Measurements from ENCODE around the gene CDC45.

Gene CDC45

DNA sequence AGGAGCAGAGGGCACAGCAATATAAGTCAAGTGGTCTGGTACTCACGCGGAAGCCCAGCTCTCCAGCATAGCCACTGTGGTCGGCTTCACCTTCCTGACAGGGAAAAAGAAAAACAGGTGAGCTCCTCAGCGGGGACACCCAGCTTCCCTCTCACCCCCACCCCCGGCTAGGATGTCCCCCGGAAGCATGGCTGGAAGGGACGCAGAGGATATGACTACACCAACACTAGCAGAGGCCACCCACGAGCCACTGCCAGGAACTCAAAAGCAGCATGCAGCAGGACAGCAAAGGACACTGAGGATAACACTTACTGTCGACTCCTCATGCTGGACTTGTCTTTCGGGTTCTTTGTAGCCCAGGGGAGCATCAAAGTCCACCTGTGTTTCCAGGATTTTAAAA is 23.2 kb upstream of the CDC45 start:
- H3K36me3 ChIP-seq (ENCODE audit: control insufficient read depth, insufficient read depth, low read length), result peaks cover 62% of the 10 kb centered on the region
- H3K27ac ChIP-seq (ENCODE audit: insufficient read depth, low read length, poor library complexity, severe bottlenecking), result no peak overlapping the region
- no peaks in the 10 kb centered on the region for H3K27me3 ChIP-seq (replicated peaks; ENCODE audit: control insufficient read depth, insufficient read depth, low read length, poor library complexity, severe bottlenecking)
- H3K4me3 ChIP-seq (ENCODE audit: insufficient read depth, low read depth, low read length, poor library complexity, severe bottlenecking), result no peak overlapping the region
- H3K9me3 ChIP-seq (ENCODE audit: control insufficient read depth, low read length), result no peaks in the 10 kb centered on the region
- no peaks in the 10 kb centered on the region for H3K4me1 ChIP-seq (ENCODE audit: control insufficient read depth, insufficient read depth, low read length, poor library complexity, severe bottlenecking)
- DNase-seq, result no peak

DNA sequence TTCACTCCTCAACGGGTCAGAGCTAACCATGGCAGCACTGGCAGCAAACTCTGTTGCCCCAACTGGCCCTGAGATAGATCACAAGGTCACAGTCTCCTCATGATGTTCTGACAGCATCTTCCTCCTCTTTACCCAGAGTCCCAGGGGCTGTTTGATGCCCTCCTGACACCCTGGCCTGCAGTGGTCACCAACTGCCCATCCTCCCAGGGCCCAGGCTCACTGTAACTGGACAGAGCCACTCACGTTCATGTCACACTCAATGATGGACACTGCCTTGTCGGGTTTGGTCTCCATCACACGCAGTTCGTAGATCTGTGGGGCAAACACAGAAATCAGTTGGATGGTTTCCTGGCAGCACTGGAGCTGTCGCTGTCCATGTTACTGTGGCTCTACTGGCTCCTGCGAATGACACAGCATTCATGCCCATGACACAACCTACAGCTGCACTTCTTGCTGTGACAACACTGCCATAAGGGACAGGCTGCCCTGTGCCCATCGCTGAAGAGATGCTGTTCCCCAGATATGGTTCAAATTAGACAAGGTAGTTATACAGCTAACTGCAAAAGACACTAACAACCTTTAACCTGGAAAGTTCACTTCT is 21.8 kb upstream of the CDC45 start:
- Histone ChIP-seq H3K27ac (ENCODE audit: insufficient read depth, low read length, poor library complexity, severe bottlenecking) (no peak overlapping the region), H3K9me3 (ENCODE audit: control insufficient read depth, low read length) (no peaks in the 10 kb centered on the region), H3K4me1 (ENCODE audit: control insufficient read depth, insufficient read depth, low read length, poor library complexity, severe bottlenecking) (no peaks in the 10 kb centered on the region), H3K36me3 (ENCODE audit: control insufficient read depth, insufficient read depth, low read length) (peaks cover 50% of the 10 kb centered on the region), H3K27me3 (replicated peaks; ENCODE audit: control insufficient read depth, insufficient read depth, low read length, poor library complexity, severe bottlenecking) (no peaks in the 10 kb centered on the region), H3K4me3 (ENCODE audit: insufficient read depth, low read depth, low read length, poor library complexity, severe bottlenecking) (no peak overlapping the region)
- no peak for DNase-seq

DNA sequence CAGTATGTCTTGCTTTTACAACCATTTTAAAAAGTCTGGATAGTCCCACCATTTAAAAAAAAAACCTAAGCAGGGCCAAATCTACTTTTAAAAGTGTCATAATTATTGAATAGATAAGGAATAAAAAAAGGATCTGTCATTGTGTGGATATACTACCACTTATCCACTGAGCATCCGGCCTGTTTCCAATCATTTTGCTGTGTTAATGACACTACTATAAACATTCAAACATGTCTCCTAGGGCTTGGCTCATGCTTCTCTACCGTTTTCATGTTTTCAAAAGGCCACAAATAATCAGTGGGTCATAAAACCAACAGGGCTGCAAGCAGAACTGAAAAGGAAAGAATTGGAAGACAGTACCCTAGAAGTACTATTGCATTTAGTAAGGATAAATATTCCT is 19.7 kb upstream of the CDC45 start:
- H3K27ac ChIP-seq (ENCODE audit: insufficient read depth, low read length, poor library complexity, severe bottlenecking), result no peak overlapping the region
- no peaks in the 10 kb centered on the region for H3K4me1 ChIP-seq (ENCODE audit: control insufficient read depth, insufficient read depth, low read length, poor library complexity, severe bottlenecking)
- peaks cover 37% of the 10 kb centered on the region for H3K36me3 ChIP-seq (ENCODE audit: control insufficient read depth, insufficient read depth, low read length)
- DNase-seq, result no peak
- H3K4me3 ChIP-seq (ENCODE audit: insufficient read depth, low read depth, low read length, poor library complexity, severe bottlenecking), result no peak overlapping the region
- no peaks in the 10 kb centered on the region for H3K27me3 ChIP-seq (replicated peaks; ENCODE audit: control insufficient read depth, insufficient read depth, low read length, poor library complexity, severe bottlenecking)
- no peaks in the 10 kb centered on the region for H3K9me3 ChIP-seq (ENCODE audit: control insufficient read depth, low read length)

DNA sequence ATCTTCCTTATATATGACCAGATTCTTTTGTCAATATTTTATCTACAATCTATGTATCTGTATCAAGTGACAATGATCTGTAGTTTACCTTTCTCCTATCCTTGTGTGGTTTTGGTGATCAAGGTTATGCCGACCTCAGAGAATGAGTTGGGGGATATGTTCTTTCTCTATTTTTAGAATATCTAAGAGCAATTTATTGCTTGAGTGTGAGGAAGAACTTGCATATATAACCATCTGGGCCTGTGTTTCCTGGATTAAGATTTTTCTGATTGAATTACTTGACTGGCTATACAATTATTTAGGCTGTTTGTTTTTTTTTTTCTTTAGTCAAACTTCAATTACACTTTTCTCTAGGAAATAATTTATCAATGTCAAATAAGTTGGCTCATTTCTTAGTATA is 18.2 kb upstream of the CDC45 start:
- H3K4me3 ChIP-seq (ENCODE audit: insufficient read depth, low read depth, low read length, poor library complexity, severe bottlenecking), result no peak overlapping the region
- no peak for DNase-seq
- peaks cover 36% of the 10 kb centered on the region for H3K36me3 ChIP-seq (ENCODE audit: control insufficient read depth, insufficient read depth, low read length)
- no peak overlapping the region for H3K27ac ChIP-seq (ENCODE audit: insufficient read depth, low read length, poor library complexity, severe bottlenecking)
- H3K9me3 ChIP-seq (ENCODE audit: control insufficient read depth, low read length), result no peaks in the 10 kb centered on the region
- H3K27me3 ChIP-seq (replicated peaks; ENCODE audit: control insufficient read depth, insufficient read depth, low read length, poor library complexity, severe bottlenecking), result no peaks in the 10 kb centered on the region
- H3K4me1 ChIP-seq (ENCODE audit: control insufficient read depth, insufficient read depth, low read length, poor library complexity, severe bottlenecking), result no peaks in the 10 kb centered on the region

DNA sequence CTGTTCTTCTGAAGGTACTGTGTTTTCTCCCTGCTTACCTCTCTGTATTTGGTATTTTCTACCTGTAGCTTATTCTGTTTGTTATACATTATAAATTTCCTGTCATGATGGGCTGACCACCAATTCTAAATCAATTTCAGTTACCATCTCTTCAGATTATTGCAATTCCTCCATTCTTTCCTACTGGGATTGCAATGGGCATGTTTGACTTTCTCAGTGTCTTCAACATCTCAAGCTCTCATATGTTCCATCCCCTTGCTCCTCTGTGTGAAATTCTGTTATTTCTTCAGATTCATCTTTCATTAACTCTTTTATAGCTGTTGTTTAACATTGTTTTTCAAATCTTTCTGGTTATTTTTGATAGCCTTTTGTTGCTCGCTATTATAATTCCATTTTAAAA is 16.7 kb upstream of the CDC45 start:
- H3K27me3 ChIP-seq (replicated peaks; ENCODE audit: control insufficient read depth, insufficient read depth, low read length, poor library complexity, severe bottlenecking), result no peaks in the 10 kb centered on the region
- no peak for DNase-seq
- H3K4me1 ChIP-seq (ENCODE audit: control insufficient read depth, insufficient read depth, low read length, poor library complexity, severe bottlenecking), result no peaks in the 10 kb centered on the region
- H3K27ac ChIP-seq (ENCODE audit: insufficient read depth, low read length, poor library complexity, severe bottlenecking), result no peak overlapping the region
- no peaks in the 10 kb centered on the region for H3K9me3 ChIP-seq (ENCODE audit: control insufficient read depth, low read length)
- H3K4me3 ChIP-seq (ENCODE audit: insufficient read depth, low read depth, low read length, poor library complexity, severe bottlenecking), result no peak overlapping the region
- H3K36me3 ChIP-seq (ENCODE audit: control insufficient read depth, insufficient read depth, low read length), result peaks cover 38% of the 10 kb centered on the region

DNA sequence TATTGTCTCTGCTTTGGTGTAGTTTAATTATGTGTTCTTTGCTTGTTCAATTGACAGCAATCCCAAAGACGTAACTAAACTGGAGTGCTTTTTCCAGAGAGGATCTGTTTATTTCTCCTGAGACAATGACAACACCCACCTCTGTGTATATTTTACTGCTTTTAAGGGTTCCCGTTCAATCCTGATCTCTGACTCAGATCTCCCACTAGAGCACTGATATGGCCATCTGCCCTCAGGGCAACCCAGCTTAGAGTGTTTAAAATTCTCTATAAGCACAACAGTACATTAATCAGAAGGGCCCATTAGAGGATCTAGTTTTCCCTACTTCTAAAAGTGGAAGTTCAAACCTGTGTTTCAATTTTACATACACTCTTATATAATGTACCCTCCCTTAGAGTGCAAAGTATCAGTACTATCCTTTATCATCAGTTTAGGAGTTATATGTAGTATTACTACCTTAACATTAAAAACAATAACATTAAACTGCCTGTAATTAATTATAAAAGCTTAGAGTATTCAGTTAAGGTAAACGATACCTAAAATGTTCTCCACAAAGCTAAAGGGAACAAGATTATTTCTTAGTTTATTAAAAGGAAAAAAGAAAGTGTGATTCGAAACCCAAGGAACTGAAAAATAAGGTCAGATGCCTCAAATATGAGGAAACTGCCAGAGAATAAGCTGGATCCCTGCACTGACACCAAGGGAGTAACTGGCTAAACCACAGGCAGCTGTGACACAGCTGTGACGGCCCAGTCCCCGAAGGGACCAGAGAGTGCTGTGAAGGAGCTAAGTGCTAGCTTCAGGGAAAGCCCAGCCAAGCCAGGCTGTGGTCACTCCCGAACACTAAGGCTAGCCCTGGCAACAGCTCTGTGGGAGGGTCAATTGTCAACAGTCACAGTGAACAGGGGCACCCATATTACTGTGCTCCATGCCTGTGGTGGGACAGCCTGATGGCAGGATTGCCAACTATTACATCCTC is 15.9 kb upstream of the CDC45 start:
- no peaks in the 10 kb centered on the region for H3K4me1 ChIP-seq (ENCODE audit: control insufficient read depth, insufficient read depth, low read length, poor library complexity, severe bottlenecking)
- H3K27me3 ChIP-seq (replicated peaks; ENCODE audit: control insufficient read depth, insufficient read depth, low read length, poor library complexity, severe bottlenecking), result no peaks in the 10 kb centered on the region
- H3K36me3 ChIP-seq (ENCODE audit: control insufficient read depth, insufficient read depth, low read length), result peaks cover 42% of the 10 kb centered on the region
- DNase-seq, result no peak
- no peaks in the 10 kb centered on the region for H3K9me3 ChIP-seq (ENCODE audit: control insufficient read depth, low read length)
- H3K4me3 ChIP-seq (ENCODE audit: insufficient read depth, low read depth, low read length, poor library complexity, severe bottlenecking), result no peak overlapping the region
- no peak overlapping the region for H3K27ac ChIP-seq (ENCODE audit: insufficient read depth, low read length, poor library complexity, severe bottlenecking)

DNA sequence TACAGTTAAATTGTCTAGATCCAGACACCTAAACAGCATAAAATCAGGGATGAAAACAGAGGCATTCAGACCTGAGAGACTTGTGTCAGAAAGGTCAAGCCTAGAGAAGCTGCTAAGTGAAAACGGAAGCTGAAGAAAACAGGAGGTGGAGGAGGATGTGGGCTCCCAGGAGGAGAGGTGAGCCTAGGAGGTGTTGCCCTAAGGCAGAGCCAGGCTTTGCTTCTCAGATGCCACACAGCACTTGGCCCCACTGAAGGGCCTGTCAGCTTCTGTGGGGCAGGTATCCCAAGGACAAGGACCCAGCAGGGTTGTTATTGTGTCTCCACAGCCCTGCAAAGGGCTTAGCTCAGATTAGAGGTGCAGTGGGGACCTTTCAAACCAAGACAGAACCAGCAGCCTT is 15.2 kb upstream of the CDC45 start:
- Histone ChIP-seq H3K27me3 (replicated peaks; ENCODE audit: control insufficient read depth, insufficient read depth, low read length, poor library complexity, severe bottlenecking) (no peaks in the 10 kb centered on the region), H3K36me3 (ENCODE audit: control insufficient read depth, insufficient read depth, low read length) (peaks cover 50% of the 10 kb centered on the region), H3K4me3 (ENCODE audit: insufficient read depth, low read depth, low read length, poor library complexity, severe bottlenecking) (no peak overlapping the region)

DNA sequence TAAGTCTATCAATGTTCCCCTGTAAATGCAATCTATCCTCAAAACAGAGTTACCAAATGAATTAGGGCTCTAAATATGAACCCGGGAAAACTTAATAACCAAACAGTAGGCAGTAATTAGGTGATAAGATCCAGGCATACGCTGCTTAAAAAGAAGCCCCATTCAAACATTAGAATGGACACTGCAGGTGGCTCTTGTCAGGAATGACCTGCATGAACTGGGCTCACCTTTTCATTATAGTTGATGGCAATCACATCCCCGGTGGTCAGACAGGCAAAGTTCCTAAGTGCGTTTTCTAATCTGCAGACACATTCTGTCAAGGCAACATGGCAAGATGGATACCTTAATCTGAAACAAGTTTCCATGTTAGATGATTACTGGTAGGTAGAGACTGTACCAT is 14.7 kb upstream of the CDC45 start:
- Histone ChIP-seq H3K9me3 (ENCODE audit: control insufficient read depth, low read length) (no peaks in the 10 kb centered on the region), H3K4me1 (ENCODE audit: control insufficient read depth, insufficient read depth, low read length, poor library complexity, severe bottlenecking) (no peaks in the 10 kb centered on the region), H3K36me3 (ENCODE audit: control insufficient read depth, insufficient read depth, low read length) (peaks cover 54% of the 10 kb centered on the region), H3K27me3 (replicated peaks; ENCODE audit: control insufficient read depth, insufficient read depth, low read length, poor library complexity, severe bottlenecking) (no peaks in the 10 kb centered on the region), H3K4me3 (ENCODE audit: insufficient read depth, low read depth, low read length, poor library complexity, severe bottlenecking) (no peak overlapping the region), H3K27ac (ENCODE audit: insufficient read depth, low read length, poor library complexity, severe bottlenecking) (no peak overlapping the region)
- DNase-seq, result no peak

More for the DNA sequence above, 15.2 kb upstream of the CDC45 start:
- H3K4me1 ChIP-seq (ENCODE audit: control insufficient read depth, insufficient read depth, low read length, poor library complexity, severe bottlenecking), result no peaks in the 10 kb centered on the region
- H3K9me3 ChIP-seq (ENCODE audit: control insufficient read depth, low read length), result no peaks in the 10 kb centered on the region
- DNase-seq, result no peak
- H3K27ac ChIP-seq (ENCODE audit: insufficient read depth, low read length, poor library complexity, severe bottlenecking), result no peak overlapping the region

DNA sequence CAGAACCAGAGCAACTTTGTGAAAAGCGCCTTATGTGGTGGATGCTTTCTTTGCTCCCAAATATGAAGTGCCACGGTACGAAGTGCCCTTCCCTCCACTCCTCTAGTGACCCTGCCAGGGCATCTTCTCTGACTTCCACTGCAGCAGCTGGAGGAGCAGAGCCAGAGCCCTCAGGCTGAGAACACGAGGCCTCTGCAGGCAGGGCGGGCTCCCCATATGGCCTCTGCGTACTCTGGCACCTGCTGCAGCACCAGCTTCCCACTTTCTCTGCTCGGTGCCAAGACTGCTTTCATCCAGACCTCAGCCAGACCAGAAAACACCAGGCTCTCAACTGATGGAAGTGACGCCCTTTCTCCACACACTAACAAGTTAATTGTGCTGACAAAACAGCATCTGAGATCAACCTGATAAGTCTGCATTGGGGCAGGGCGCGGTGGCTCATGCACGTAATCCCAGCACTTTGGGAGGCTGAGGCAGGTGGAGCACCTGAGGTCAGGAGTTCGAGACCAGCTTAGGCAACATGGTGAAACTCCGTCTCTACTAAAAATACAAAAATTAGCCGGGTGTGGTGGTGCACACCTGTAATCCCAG is 13.5 kb upstream of the CDC45 start:
- DNase-seq, result no peak
- Histone ChIP-seq H3K9me3 (ENCODE audit: control insufficient read depth, low read length) (no peaks in the 10 kb centered on the region), H3K27ac (ENCODE audit: insufficient read depth, low read length, poor library complexity, severe bottlenecking) (no peak overlapping the region), H3K4me1 (ENCODE audit: control insufficient read depth, insufficient read depth, low read length, poor library complexity, severe bottlenecking) (no peaks in the 10 kb centered on the region), H3K4me3 (ENCODE audit: insufficient read depth, low read depth, low read length, poor library complexity, severe bottlenecking) (no peak overlapping the region), H3K36me3 (ENCODE audit: control insufficient read depth, insufficient read depth, low read length) (peaks cover 65% of the 10 kb centered on the region), H3K27me3 (replicated peaks; ENCODE audit: control insufficient read depth, insufficient read depth, low read length, poor library complexity, severe bottlenecking) (no peaks in the 10 kb centered on the region)

Data from effector memory CD4-positive, alpha-beta T cell (primary cell).